Measurements from ENCODE around the gene TMEM100. TPM values are rescaled to one million over a fixed set of nuclear protein-coding genes. Genes with fewer than 3 reads are reported as not detected.

Gene TMEM100
- total and polyA plus RNA-seq, 2 donors from 2014 or later: 0.67 to 7.2 TPM

GRCh38 chr17:55746466-55746865 lies 23.8 kb upstream of the TMEM100 start:
- Histone ChIP-seq H3K4me1 (ENCODE audit: control insufficient read depth in 2 of 3, insufficient read depth in 2 of 3, low read depth in 1 of 3, low read length in 3 of 3) (no peaks in the 10 kb centered on the region), H3K9ac (ENCODE audit: low read length in 3 of 3) (no peak overlapping the region), H3K9me3 (ENCODE audit: control insufficient read depth in 2 of 3, insufficient read depth in 1 of 3, low read length in 3 of 3) (no peaks in the 10 kb centered on the region), H3K4me3 (ENCODE audit: low read length in 3 of 3) (no peak overlapping the region), H3K27ac (ENCODE audit: low read depth in 2 of 2, low read length in 2 of 2) (no peak overlapping the region), H3K27me3 (ENCODE audit: control insufficient read depth, insufficient read depth, low read length) (no peaks in the 10 kb centered on the region), H3K36me3 (ENCODE audit: control insufficient read depth in 2 of 3, insufficient read depth in 3 of 3, low read length in 3 of 3) (no peaks in the 10 kb centered on the region)
- no peak for TF ChIP-seq CTCF (IDR thresholded peaks at IDR 0.05; ENCODE audit: borderline replicate concordance, extremely low read depth, insufficient read depth)
- no peak for FAIRE-seq
- intact Hi-C loops (cut with DNase I): no loop called here
- no peak for DNase-seq

GRCh38 chr17:55745258-55745657 lies 22.6 kb upstream of the TMEM100 start:
- H3K36me3 ChIP-seq (ENCODE audit: control insufficient read depth in 2 of 3, insufficient read depth in 3 of 3, low read length in 3 of 3): no peaks in the 10 kb centered on the region
- H3K9me3 ChIP-seq (ENCODE audit: control insufficient read depth in 2 of 3, insufficient read depth in 1 of 3, low read length in 3 of 3): no peaks in the 10 kb centered on the region
- no peak for FAIRE-seq
- no peak for DNase-seq
- H3K4me1 ChIP-seq (ENCODE audit: control insufficient read depth in 2 of 3, insufficient read depth in 2 of 3, low read depth in 1 of 3, low read length in 3 of 3): no peaks in the 10 kb centered on the region
- no peak for TF ChIP-seq CTCF (IDR thresholded peaks at IDR 0.05; ENCODE audit: borderline replicate concordance, extremely low read depth, insufficient read depth)
- H3K27ac ChIP-seq (ENCODE audit: low read depth in 2 of 2, low read length in 2 of 2): no peak overlapping the region
- no peak overlapping the region for H3K4me3 ChIP-seq (ENCODE audit: low read length in 3 of 3)
- H3K27me3 ChIP-seq (ENCODE audit: control insufficient read depth, insufficient read depth, low read length): no peaks in the 10 kb centered on the region
- intact Hi-C loops (cut with DNase I): no loop called here
- H3K9ac ChIP-seq (ENCODE audit: low read length in 3 of 3): no peak overlapping the region

- no peak overlapping the region for H3K27ac ChIP-seq (ENCODE audit: low read depth in 2 of 2, low read length in 2 of 2)
- no peak for FAIRE-seq
These were observed 20.5 kb upstream of the TMEM100 start for GRCh38 chr17:55743103-55743679.

More at GRCh38 chr17:55743103-55743679, 20.5 kb upstream of the TMEM100 start:
- no peak overlapping the region for H3K9ac ChIP-seq (ENCODE audit: low read length in 3 of 3)
- intact Hi-C loops (cut with DNase I): no loop called here
- DNase-seq: peak in 1 of 5 donors; percentile 47
- H3K27me3 ChIP-seq (ENCODE audit: control insufficient read depth, insufficient read depth, low read length): no peaks in the 10 kb centered on the region
- H3K4me3 ChIP-seq (ENCODE audit: low read length in 3 of 3): no peak overlapping the region
- TF ChIP-seq CTCF (IDR thresholded peaks at IDR 0.05; ENCODE audit: borderline replicate concordance, extremely low read depth, insufficient read depth): no peak
- no peaks in the 10 kb centered on the region for H3K9me3 ChIP-seq (ENCODE audit: control insufficient read depth in 2 of 3, insufficient read depth in 1 of 3, low read length in 3 of 3)
- no peaks in the 10 kb centered on the region for H3K4me1 ChIP-seq (ENCODE audit: control insufficient read depth in 2 of 3, insufficient read depth in 2 of 3, low read depth in 1 of 3, low read length in 3 of 3)
- H3K36me3 ChIP-seq (ENCODE audit: control insufficient read depth in 2 of 3, insufficient read depth in 3 of 3, low read length in 3 of 3): no peaks in the 10 kb centered on the region

Measured in kidney (tissue), 14 donors.